Subcutaneous abdominal adipose tissue (tissue), 5 donors: Measurements from ENCODE around the gene POLR2M.

Experiments used
- H3K27ac ChIP-seq: one replicate; pipeline ENCODE4 v1.7.0; 2013; ENCODE audit warnings: low read depth, mild to moderate bottlenecking, inconsistent platforms, low read length, moderate library complexity
- H3K27me3 ChIP-seq, 5 donors: one replicate each; pipeline ENCODE4 v1.7.0; 2013; ENCODE audit warnings: low read length in 5 of 5, inconsistent platforms in 1 of 5; ENCODE audit not compliant: control insufficient read depth in 5 of 5, insufficient read depth in 4 of 5
- H3K36me3 ChIP-seq, 5 donors: one replicate each; pipeline ENCODE4 v1.7.0; 2013; ENCODE audit warnings: low read length in 5 of 5; ENCODE audit not compliant: control insufficient read depth in 5 of 5, insufficient read depth in 5 of 5
- H3K4me1 ChIP-seq, 5 donors: one replicate each; pipeline ENCODE4 v1.7.0; 2013; ENCODE audit warnings: low read length in 5 of 5, mild to moderate bottlenecking in 3 of 5, moderate library complexity in 1 of 5; ENCODE audit not compliant: control insufficient read depth in 5 of 5, insufficient read depth in 5 of 5
- H3K4me3 ChIP-seq, 5 donors: one replicate each; pipeline ENCODE4 v1.7.0; 2013; ENCODE audit warnings: low read length in 5 of 5, low read depth in 1 of 5
- H3K9ac ChIP-seq, 5 donors: one replicate each; pipeline ENCODE4 v1.7.0; 2013; ENCODE audit warnings: low read length in 5 of 5, mild to moderate bottlenecking in 4 of 5, moderate library complexity in 3 of 5
- H3K9me3 ChIP-seq, 5 donors: one replicate each; pipeline ENCODE4 v1.7.0; 2013; ENCODE audit warnings: low read length in 5 of 5; ENCODE audit not compliant: control insufficient read depth in 5 of 5
- donor health status: healthy.
- donor health status: healthy.
- donor health status: healthy.
- donor health status: healthy.
- donor health status: healthy.

The POLR2M gene

DNA sequence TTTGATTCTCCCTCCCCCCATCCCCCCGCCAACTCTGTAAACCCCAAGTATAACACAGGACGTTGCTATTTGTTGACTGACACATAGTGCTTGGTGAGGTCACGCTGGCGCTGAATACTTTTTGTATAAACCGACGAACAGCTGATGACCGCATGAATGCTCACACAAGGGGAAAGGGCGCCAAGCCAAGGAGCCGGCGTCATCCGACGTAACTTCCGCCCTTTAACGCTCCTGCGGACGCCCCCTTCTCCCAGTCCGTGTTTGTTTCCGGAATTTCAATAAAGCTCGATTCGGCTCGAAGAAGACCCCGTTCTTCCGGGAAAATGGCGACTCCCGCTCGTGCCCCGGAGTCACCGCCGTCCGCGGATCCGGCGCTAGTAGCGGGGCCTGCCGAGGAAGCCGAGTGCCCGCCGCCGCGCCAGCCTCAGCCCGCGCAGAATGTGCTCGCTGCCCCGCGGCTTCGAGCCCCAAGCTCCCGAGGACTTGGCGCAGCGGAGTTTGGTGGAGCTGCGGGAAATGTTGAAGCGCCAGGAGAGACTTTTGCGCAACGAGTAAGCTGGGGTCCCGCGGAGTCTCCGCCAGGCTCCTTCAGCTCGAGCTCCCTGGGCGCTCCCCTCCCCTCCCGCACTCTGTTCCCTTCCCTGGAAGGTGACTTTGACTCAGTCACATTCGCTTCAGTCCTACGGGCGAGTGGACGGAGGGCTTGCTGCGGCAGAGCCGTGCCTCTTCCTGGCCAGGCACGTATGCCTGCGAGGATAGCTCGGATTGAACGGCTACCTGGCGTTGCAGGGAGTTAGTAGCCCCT lies at the start of gene POLR2M:
Gene POLR2M, plus strand, starts transcription at position 310 of the 805 bp plus-strand sequence. Its CDS starts 129 bp downstream, at position 439.
- H3K27me3 ChIP-seq, result no peaks in the 10 kb centered on the region
- peak within 1 kb of the TSS; percentile 85 to 97 (median 96) for H3K4me3 ChIP-seq
- peaks cover 0 to 31% (median 27%) of the 10 kb centered on the region in 5 donors for H3K4me1 ChIP-seq
- no peaks in the 10 kb centered on the region for H3K9me3 ChIP-seq
- H3K27ac ChIP-seq, result peak within 1 kb of the TSS; percentile 95
- peak within 1 kb of the TSS; percentile 95 to 99 (median 97) for H3K9ac ChIP-seq
- peaks cover 9 to 25% (median 19%) of the 10 kb centered on the region in 5 donors for H3K36me3 ChIP-seq

- Histone ChIP-seq H3K9me3 (no peaks in the 10 kb centered on the region), H3K36me3 (peaks cover 13 to 42% (median 36%) of the 10 kb centered on the region in 5 donors), H3K27me3 (no peaks in the 10 kb centered on the region), H3K4me3 (no peak overlapping the region), H3K9ac (no peak overlapping the region), H3K4me1 (peaks cover 0 to 10% (median 5%) of the 10 kb centered on the region in 5 donors), H3K27ac (no peak overlapping the region)
These were observed 48.9 kb upstream of the POLR2M start for GRCh38 chr15:57657619-57658018.

GRCh38 chr15:57662091-57662744 lies 44.3 kb upstream of the POLR2M start:
- Histone ChIP-seq H3K27me3 (no peaks in the 10 kb centered on the region), H3K36me3 (peaks cover 20 to 54% (median 41%) of the 10 kb centered on the region in 5 donors), H3K9ac (peak overlapping the region in 1 of 5 donors; percentile 34), H3K27ac (no peak overlapping the region), H3K4me3 (no peak overlapping the region), H3K4me1 (peaks cover 0 to 4% (median 0%) of the 10 kb centered on the region in 5 donors), H3K9me3 (no peaks in the 10 kb centered on the region)

- peaks cover 20 to 54% (median 41%) of the 10 kb centered on the region in 5 donors for H3K36me3 ChIP-seq
- peaks cover 0 to 7% (median 5%) of the 10 kb centered on the region in 5 donors for H3K4me1 ChIP-seq
- no peaks in the 10 kb centered on the region for H3K9me3 ChIP-seq
- H3K27ac ChIP-seq, result peak overlapping the region; percentile 60
- peak overlapping the region in 1 of 5 donors; percentile 34 for H3K9ac ChIP-seq
- H3K4me3 ChIP-seq, result no peak overlapping the region
- H3K27me3 ChIP-seq, result no peaks in the 10 kb centered on the region
These were observed 43.7 kb upstream of the POLR2M start for GRCh38 chr15:57662802-57663201.

DNA sequence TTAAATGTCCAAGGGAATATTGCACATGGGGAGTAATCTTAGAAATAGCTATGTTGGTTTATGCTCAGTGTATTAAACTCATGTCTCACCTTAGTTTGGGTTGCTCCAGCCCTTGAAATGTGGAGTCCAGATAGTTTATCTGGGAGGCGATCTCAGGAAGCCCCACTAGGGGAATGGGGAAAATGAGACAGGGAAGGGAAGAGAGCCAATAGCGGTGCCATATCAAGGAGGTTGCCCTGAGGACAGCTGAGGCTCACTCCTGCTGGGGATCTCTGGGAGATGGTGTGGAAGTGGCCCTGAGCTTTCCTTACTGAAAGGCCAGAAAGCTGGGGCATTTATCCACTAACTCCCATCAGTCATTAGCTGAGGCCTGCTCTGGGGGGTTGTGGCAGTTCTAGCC lies 43.3 kb upstream of the POLR2M start:
- peaks cover 0 to 7% (median 7%) of the 10 kb centered on the region in 5 donors for H3K4me1 ChIP-seq
- H3K27me3 ChIP-seq, result no peaks in the 10 kb centered on the region
- H3K9ac ChIP-seq, result no peak overlapping the region
- H3K27ac ChIP-seq, result peak overlapping the region; percentile 60
- no peaks in the 10 kb centered on the region for H3K9me3 ChIP-seq
- no peak overlapping the region for H3K4me3 ChIP-seq
- peaks cover 20 to 54% (median 38%) of the 10 kb centered on the region in 5 donors for H3K36me3 ChIP-seq

DNA sequence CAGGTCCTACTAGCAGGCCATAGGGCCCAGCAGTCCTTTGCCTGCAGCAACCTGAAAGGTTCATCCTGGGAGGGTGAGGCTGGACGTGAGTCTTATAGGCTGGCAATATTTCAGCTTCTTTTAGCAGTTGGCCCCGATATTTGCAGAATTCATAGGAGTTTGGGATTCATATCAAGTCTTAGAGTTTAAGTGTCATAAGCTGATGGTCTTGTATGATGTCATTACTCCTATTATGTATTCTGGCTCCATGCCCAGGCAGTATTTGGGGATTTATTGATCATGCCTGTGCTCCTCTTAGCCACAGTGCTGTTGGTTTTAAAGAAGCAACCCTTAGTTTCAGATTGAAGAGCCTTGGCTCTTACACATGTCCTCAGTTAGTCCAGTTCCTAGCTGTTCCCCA lies 41.3 kb upstream of the POLR2M start:
- peak overlapping the region; percentile 7 for H3K27ac ChIP-seq
- no peak overlapping the region for H3K4me3 ChIP-seq
- no peak overlapping the region for H3K9ac ChIP-seq
- peaks cover 20 to 44% (median 32%) of the 10 kb centered on the region in 5 donors for H3K36me3 ChIP-seq
- peaks cover 0 to 7% (median 7%) of the 10 kb centered on the region in 5 donors for H3K4me1 ChIP-seq
- no peaks in the 10 kb centered on the region for H3K27me3 ChIP-seq
- no peaks in the 10 kb centered on the region for H3K9me3 ChIP-seq

GRCh38 chr15:57665939-57666338 lies 40.6 kb upstream of the POLR2M start:
- peaks cover 0 to 7% (median 7%) of the 10 kb centered on the region in 5 donors for H3K4me1 ChIP-seq
- H3K9me3 ChIP-seq, result no peaks in the 10 kb centered on the region
- H3K36me3 ChIP-seq, result peaks cover 16 to 36% (median 25%) of the 10 kb centered on the region in 5 donors
- H3K27me3 ChIP-seq, result no peaks in the 10 kb centered on the region
- no peak overlapping the region for H3K4me3 ChIP-seq
- peak overlapping the region; percentile 7 for H3K27ac ChIP-seq
- H3K9ac ChIP-seq, result no peak overlapping the region

DNA sequence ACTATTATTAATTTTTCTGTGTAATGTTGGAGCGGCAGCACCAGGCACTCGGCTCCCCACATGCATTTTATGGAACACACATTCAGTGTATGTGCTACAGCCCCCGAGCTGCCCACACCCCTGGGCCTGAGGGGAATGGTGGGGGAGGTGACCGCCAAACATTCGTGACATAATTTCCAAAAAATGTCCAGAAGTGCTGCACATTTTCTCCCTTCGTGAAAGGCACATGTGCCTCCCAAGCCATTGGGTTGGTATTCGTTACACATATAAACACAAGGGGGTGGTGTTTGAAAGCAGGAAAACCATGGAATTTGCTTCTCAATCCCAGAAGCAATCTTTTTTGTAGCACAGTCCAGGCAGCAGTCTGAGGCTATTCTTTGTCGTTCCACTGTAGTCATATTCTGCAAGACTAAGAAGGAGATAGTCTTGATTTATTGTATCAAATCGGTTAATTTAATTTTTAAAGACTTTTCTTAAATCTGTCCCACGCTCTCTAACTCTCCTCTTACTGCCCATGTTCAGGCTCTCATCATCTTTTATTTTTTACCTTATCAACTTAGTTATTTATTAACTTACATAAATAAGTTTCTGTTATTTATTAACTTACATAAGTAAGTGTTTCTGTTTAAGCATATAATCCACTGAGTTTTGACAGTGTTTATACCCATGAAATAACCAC lies 39.2 kb upstream of the POLR2M start:
- H3K9ac ChIP-seq, result peak overlapping the region in 1 of 5 donors; percentile 34
- no peak overlapping the region for H3K4me3 ChIP-seq
- peak overlapping the region; percentile 48 for H3K27ac ChIP-seq

DNA sequence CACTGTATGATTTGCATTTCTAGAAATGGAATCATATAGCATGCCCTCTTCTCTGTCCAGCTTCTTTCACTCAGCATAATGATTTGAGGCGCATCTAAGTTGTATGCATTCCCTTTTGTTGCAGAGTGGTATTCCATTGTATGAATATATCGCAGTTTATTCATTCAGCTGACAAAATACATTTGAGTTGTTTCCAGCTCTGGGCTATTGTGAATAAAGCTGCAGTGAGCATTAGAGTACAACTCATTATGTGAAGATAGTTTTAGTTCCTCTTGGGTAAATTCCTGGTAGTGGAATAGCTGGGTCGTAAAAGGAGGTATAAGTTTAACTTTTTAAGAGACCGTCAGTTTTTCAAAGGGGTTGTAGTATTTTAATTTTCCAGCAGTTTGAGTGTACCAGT lies 38.5 kb upstream of the POLR2M start:
- Histone ChIP-seq H3K27ac (no peak overlapping the region), H3K4me3 (no peak overlapping the region), H3K27me3 (no peaks in the 10 kb centered on the region), H3K9ac (no peak overlapping the region), H3K9me3 (no peaks in the 10 kb centered on the region), H3K36me3 (peaks cover 7 to 18% (median 12%) of the 10 kb centered on the region in 5 donors), H3K4me1 (peaks cover 0 to 7% (median 7%) of the 10 kb centered on the region in 5 donors)

More for the DNA sequence above, 39.2 kb upstream of the POLR2M start:
- H3K9me3 ChIP-seq, result no peaks in the 10 kb centered on the region
- peaks cover 0 to 7% (median 7%) of the 10 kb centered on the region in 5 donors for H3K4me1 ChIP-seq
- peaks cover 10 to 24% (median 14%) of the 10 kb centered on the region in 5 donors for H3K36me3 ChIP-seq
- no peaks in the 10 kb centered on the region for H3K27me3 ChIP-seq
